HG02973 (cell line): ENCODE data around the gene CASTOR1.
A peak's percentile ranks its signal among the peaks of the same experiment; 100 is the strongest.

ENCODE experiments used
- ATAC-seq: cut with Tn5 transposase; IDR thresholded peaks from one replicate; pipeline ENCODE4 v1.9.1; 2021; ENCODE audit warnings: moderate library complexity; ENCODE audit not compliant: unreplicated experiment

CASTOR1 gene

GRCh38 chr22:30266445-30267381, 22.6 kb downstream of the CASTOR1 start, which contains the start of gene OSM:
Gene OSM (minus strand): TSS chr22:30266851. CDS start chr22:30266799, 52 bp downstream.
- ATAC-seq = no peak

- ATAC-seq = peak; percentile 50
Measured at GRCh38 chr22:30265823-30266444, 23.4 kb downstream of the CASTOR1 start.

- no peak for ATAC-seq
Measured at GRCh38 chr22:30265131-30265720, 24.1 kb downstream of the CASTOR1 start.

- ATAC-seq = no peak
Measured at GRCh38 chr22:30263883-30264282, 25.4 kb downstream of the CASTOR1 start.

- no peak for ATAC-seq
Measured at GRCh38 chr22:30262917-30263741, 26.2 kb downstream of the CASTOR1 start.

- no peak for ATAC-seq
Measured at GRCh38 chr22:30262112-30262511, 27.2 kb downstream of the CASTOR1 start.

- ATAC-seq = no peak
Measured at GRCh38 chr22:30261134-30261533, 28.2 kb downstream of the CASTOR1 start.

- no peak for ATAC-seq
Measured at GRCh38 chr22:30260682-30261081, 28.6 kb downstream of the CASTOR1 start.

GRCh38 chr22:30260276-30260675, 29.0 kb downstream of the CASTOR1 start:
- ATAC-seq = no peak

- no peak for ATAC-seq
Measured at GRCh38 chr22:30254314-30254713, 35.0 kb downstream of the CASTOR1 start.

GRCh38 chr22:30253205-30253852, 36.0 kb downstream of the CASTOR1 start:
- ATAC-seq = no peak

- ATAC-seq = no peak
Measured at GRCh38 chr22:30252411-30253204, 36.7 kb downstream of the CASTOR1 start.

GRCh38 chr22:30251711-30252110, 37.6 kb downstream of the CASTOR1 start:
- ATAC-seq = no peak

GRCh38 chr22:30250661-30251267, 38.5 kb downstream of the CASTOR1 start:
- ATAC-seq = no peak

GRCh38 chr22:30250039-30250565, 39.2 kb downstream of the CASTOR1 start:
- no peak for ATAC-seq

GRCh38 chr22:30249049-30250038, 40.0 kb downstream of the CASTOR1 start:
- no peak for ATAC-seq

GRCh38 chr22:30248484-30248883, 40.8 kb downstream of the CASTOR1 start:
- ATAC-seq = no peak

- ATAC-seq = no peak
Measured at GRCh38 chr22:30247974-30248373, 41.3 kb downstream of the CASTOR1 start.
